Measurements from ENCODE around the gene CACNA1C. TPM values are rescaled to one million over a fixed set of nuclear protein-coding genes. Genes with fewer than 3 reads are reported as not detected.

Gene CACNA1C
- polyA plus RNA-seq, 1 of the 3 experiments (the other 2 are of a cell fraction): 1.5 TPM

- Histone ChIP-seq H3K79me2 (ENCODE audit: insufficient read depth) (no peaks in the 10 kb centered on the region), H3K27ac (ENCODE audit: low read depth in 2 of 2, low read length in 1 of 2) (no peak overlapping the region), H3K4me2 (no peak overlapping the region), H3K4me3 (ENCODE audit: low read depth in 2 of 2, low read length in 1 of 2) (no peak overlapping the region), H3K27me3 (ENCODE audit: insufficient read depth) (peaks cover 31% of the 10 kb centered on the region), H4K20me1 (ENCODE audit: insufficient read depth) (no peaks in the 10 kb centered on the region), H2AFZ (ENCODE audit: low read depth) (no peak overlapping the region), H3F3A (replicated peaks; ENCODE audit: insufficient read depth) (no peaks in the 10 kb centered on the region), H3K4me1 (ENCODE audit: control insufficient read depth in 1 of 2, insufficient read depth in 2 of 2, low read depth in 1 of 2, low read length in 1 of 2) (no peaks in the 10 kb centered on the region), H3K36me3 (replicated peaks in 1 of 2; ENCODE audit: control insufficient read depth in 1 of 2, insufficient read depth in 2 of 2, low read length in 1 of 2) (no peaks in the 10 kb centered on the region), H3K9me2 (no peaks in the 10 kb centered on the region), H3K9ac (no peak overlapping the region), H3K9me3 (no peaks in the 10 kb centered on the region)
- TF ChIP-seq SIN3A (IDR thresholded peaks at IDR 0.05; ENCODE audit: borderline replicate concordance, low read depth, low read length) (no peak), NRF1 (IDR thresholded peaks at IDR 0.05; ENCODE audit: low read depth, low read length) (no peak), RCOR1 (IDR thresholded peaks at IDR 0.05; ENCODE audit: low read length) (no peak), FOXJ3 (CRISPR knock-in tag; IDR thresholded peaks at IDR 0.05) (no peak), TCF12 (IDR thresholded peaks at IDR 0.05) (no peak), ZBTB33 (IDR thresholded peaks at IDR 0.05; ENCODE audit: borderline replicate concordance, low read depth) (no peak)
- ChIA-PET POLR2A (no interaction called here), CTCF (interaction anchor here (0.6 to 2.6 kb wide), 3 partner anchors 49 to 314 kb away, joined by 3 to 12 read pairs (median 3); no protein-coding TSS in a partner anchor)
- DNase-seq: no peak
- 31% methylated on average over 6 of the region's 6 CpGs for WGBS (ENCODE audit: low lambda C conversion rate)
Measured at GRCh38 chr12:2732290-2732689, 679.5 kb downstream of the CACNA1C start.

DNA sequence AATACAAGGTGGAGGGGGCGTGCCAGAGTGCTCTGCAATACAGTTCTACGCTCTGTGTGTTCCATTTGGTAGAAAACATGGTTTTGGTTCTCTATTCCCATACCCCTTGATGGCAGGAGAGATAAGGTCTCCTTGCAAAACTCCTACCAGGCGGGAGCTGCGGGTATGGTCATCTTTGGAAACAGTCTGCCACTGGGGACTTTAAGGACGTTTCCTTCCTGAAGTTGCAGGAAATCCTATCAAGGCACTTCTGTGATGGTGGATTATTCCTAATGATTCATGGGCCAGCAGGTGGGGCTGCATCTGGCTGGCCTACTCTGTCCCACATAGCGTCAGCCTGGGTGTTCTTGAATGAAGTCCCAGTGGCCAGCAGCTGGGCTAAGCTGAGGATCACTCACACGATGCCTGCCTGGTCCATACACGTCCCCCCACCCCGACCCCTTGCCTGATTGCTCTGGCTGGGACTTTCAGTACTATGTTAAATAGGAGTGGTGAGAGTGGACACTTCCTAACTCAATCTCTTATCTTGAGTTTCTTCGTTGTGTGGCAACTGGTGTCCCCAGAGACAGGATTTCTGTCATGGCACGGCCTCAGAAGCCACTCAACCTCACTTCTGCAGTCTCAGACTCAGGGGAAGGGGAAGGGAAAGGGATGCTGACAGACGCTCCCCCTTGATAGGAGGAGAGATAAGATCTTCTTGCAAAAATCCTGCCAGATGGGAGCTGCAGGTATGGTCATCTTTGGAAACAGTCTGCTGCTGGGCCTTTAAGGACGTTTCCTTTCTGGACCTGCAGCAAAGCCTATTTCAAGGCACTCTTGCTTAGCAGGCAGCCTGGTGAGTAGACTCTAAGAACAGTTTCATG lies 680.9 kb downstream of the CACNA1C start:
- Histone ChIP-seq H3K9ac (no peak overlapping the region), H3K36me3 (replicated peaks in 1 of 2; ENCODE audit: control insufficient read depth in 1 of 2, insufficient read depth in 2 of 2, low read length in 1 of 2) (no peaks in the 10 kb centered on the region), H3K9me3 (no peaks in the 10 kb centered on the region), H3K4me3 (ENCODE audit: low read depth in 2 of 2, low read length in 1 of 2) (no peak overlapping the region), H3F3A (replicated peaks; ENCODE audit: insufficient read depth) (no peaks in the 10 kb centered on the region), H3K79me2 (ENCODE audit: insufficient read depth) (no peaks in the 10 kb centered on the region), H3K27ac (ENCODE audit: low read depth in 2 of 2, low read length in 1 of 2) (no peak overlapping the region), H4K20me1 (ENCODE audit: insufficient read depth) (no peaks in the 10 kb centered on the region), H3K9me2 (no peaks in the 10 kb centered on the region), H2AFZ (ENCODE audit: low read depth) (no peak overlapping the region), H3K4me1 (ENCODE audit: control insufficient read depth in 1 of 2, insufficient read depth in 2 of 2, low read depth in 1 of 2, low read length in 1 of 2) (no peaks in the 10 kb centered on the region), H3K4me2 (no peak overlapping the region), H3K27me3 (ENCODE audit: insufficient read depth) (peaks cover 32% of the 10 kb centered on the region)
- CTCF ChIA-PET: interaction anchor here (1.2 to 2.6 kb wide), 2 partner anchors 50 to 51 kb away, joined by 3 to 12 read pairs; no protein-coding TSS in a partner anchor
- no peak for DNase-seq
- POLR2A ChIA-PET: no interaction called here
- 29% methylated on average over 13 of the region's 13 CpGs for WGBS (ENCODE audit: low lambda C conversion rate)
- TF ChIP-seq FOSL2 (IDR thresholded peaks at IDR 0.05; ENCODE audit: borderline replicate concordance, low read depth) (no peak), ZBTB33 (IDR thresholded peaks at IDR 0.05; ENCODE audit: borderline replicate concordance, low read depth) (no peak), FOXM1 (IDR thresholded peaks at IDR 0.05; ENCODE audit: low read depth) (no peak), PBX3 (IDR thresholded peaks at IDR 0.05) (no peak), POLR2AphosphoS5 (IDR thresholded peaks at IDR 0.05; ENCODE audit: low read depth, low read length) (no peak), YY1 (IDR thresholded peaks at IDR 0.05; ENCODE audit: low read depth) (no peak), GABPA (IDR thresholded peaks at IDR 0.05; ENCODE audit: low read depth) (no peak)
- TF ChIP-seq, protein P1, sequence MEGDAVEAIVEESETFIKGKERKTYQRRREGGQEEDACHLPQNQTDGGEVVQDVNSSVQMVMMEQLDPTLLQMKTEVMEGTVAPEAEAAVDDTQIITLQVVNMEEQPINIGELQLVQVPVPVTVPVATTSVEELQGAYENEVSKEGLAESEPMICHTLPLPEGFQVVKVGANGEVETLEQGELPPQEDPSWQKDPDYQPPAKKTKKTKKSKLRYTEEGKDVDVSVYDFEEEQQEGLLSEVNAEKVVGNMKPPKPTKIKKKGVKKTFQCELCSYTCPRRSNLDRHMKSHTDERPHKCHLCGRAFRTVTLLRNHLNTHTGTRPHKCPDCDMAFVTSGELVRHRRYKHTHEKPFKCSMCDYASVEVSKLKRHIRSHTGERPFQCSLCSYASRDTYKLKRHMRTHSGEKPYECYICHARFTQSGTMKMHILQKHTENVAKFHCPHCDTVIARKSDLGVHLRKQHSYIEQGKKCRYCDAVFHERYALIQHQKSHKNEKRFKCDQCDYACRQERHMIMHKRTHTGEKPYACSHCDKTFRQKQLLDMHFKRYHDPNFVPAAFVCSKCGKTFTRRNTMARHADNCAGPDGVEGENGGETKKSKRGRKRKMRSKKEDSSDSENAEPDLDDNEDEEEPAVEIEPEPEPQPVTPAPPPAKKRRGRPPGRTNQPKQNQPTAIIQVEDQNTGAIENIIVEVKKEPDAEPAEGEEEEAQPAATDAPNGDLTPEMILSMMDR (IDR thresholded peaks at IDR 0.05): no peak
- TF ChIP-seq, protein P2, sequence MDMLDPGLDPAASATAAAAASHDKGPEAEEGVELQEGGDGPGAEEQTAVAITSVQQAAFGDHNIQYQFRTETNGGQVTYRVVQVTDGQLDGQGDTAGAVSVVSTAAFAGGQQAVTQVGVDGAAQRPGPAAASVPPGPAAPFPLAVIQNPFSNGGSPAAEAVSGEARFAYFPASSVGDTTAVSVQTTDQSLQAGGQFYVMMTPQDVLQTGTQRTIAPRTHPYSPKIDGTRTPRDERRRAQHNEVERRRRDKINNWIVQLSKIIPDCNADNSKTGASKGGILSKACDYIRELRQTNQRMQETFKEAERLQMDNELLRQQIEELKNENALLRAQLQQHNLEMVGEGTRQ (IDR thresholded peaks at IDR 0.05; ENCODE audit: borderline replicate concordance, low read depth, low read length): no peak
